HG02763 (cell line): ENCODE measurements around the gene LPIN2.
"Not testable (repeated sequence)": the region's sequence is repeated elsewhere in the genome, so short reads cannot be mapped to it uniquely, and the experiment has no call there.

Source experiments
- ATAC-seq: cut with Tn5 transposase; IDR thresholded peaks from one replicate; pipeline ENCODE4 v1.9.1; 2021; ENCODE audit warnings: mild to moderate bottlenecking, moderate library complexity; ENCODE audit not compliant: unreplicated experiment

LPIN2 gene

GRCh38 chr18:3044931-3045698 is 32.2 kb upstream of the LPIN2 start:
- ATAC-seq, result no peak

- ATAC-seq, result no peak
These were observed 29.4 kb upstream of the LPIN2 start for GRCh38 chr18:3042379-3042778.

GRCh38 chr18:3041843-3042242 is 28.9 kb upstream of the LPIN2 start:
- no peak for ATAC-seq

GRCh38 chr18:3040881-3041280 is 27.9 kb upstream of the LPIN2 start:
- no peak for ATAC-seq

GRCh38 chr18:3040173-3040572 is 27.2 kb upstream of the LPIN2 start:
- ATAC-seq, result no peak

GRCh38 chr18:3037423-3037915 is 24.5 kb upstream of the LPIN2 start:
- ATAC-seq, result peak; percentile 98

- no peak for ATAC-seq
These were observed 23.2 kb upstream of the LPIN2 start for GRCh38 chr18:3036108-3036507.

GRCh38 chr18:3035635-3036034 is 22.7 kb upstream of the LPIN2 start:
- no peak for ATAC-seq

GRCh38 chr18:3032721-3033120 is 19.8 kb upstream of the LPIN2 start:
- no peak for ATAC-seq

- no peak for ATAC-seq
These were observed 16.4 kb upstream of the LPIN2 start for GRCh38 chr18:3029215-3029952.

- not testable (repeated sequence) for ATAC-seq
These were observed 15.2 kb upstream of the LPIN2 start for GRCh38 chr18:3028115-3028514.

GRCh38 chr18:3027370-3027891 is 14.5 kb upstream of the LPIN2 start:
- ATAC-seq, result no peak

GRCh38 chr18:3025544-3025943 is 12.6 kb upstream of the LPIN2 start:
- ATAC-seq, result no peak

- ATAC-seq, result not testable (repeated sequence)
These were observed 10.7 kb upstream of the LPIN2 start for GRCh38 chr18:3023603-3024002.

GRCh38 chr18:3016585-3017297 is 3.8 kb upstream of the LPIN2 start:
- no peak for ATAC-seq

- no peak for ATAC-seq
These were observed 2.9 kb upstream of the LPIN2 start for GRCh38 chr18:3015851-3016250.

GRCh38 chr18:3015204-3015592 is 2.3 kb upstream of the LPIN2 start:
- no peak for ATAC-seq

GRCh38 chr18:3014503-3015203 is 1.7 kb upstream of the LPIN2 start:
- ATAC-seq, result no peak

GRCh38 chr18:3012136-3013023 is 564 bp downstream of the LPIN2 start:
- peak; percentile 35 for ATAC-seq

- ATAC-seq, result no peak
These were observed 2.9 kb downstream of the LPIN2 start for GRCh38 chr18:3010086-3010485.
